CD1c-positive myeloid dendritic cell (primary cell): ENCODE measurements around the gene CDH16.
A peak's percentile ranks its signal among the peaks of the same experiment; 100 is the strongest.

Experiments used
- DNase-seq: peaks from one replicate; pipeline ENCODE4 v3.0.0-alpha.2; 2016; ENCODE audit errors: extremely low spot score

The CDH16 gene

DNA sequence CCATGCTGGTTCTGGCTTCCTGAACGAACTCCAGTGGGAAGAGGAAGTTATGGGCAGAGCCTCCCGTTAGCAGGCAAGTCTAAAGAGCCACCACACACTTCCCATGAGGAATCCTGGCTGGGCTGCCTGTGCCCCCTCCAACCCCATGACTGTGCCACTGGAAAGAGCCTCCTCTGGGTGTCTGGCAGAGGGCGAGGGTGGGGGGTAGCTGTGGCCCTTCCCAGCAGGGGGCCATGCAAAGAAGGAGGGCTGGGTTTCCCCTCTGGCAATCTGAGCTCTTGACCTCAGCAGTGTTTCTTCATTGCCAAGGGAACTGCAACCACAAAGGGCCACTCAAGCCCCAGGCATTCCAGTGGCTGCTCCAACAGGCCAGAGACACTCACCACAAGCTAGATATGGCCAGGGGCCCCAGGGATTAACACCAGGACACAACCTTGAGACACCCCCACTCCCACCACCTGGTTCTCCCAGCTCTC, 8.3 kb upstream of the CDH16 start:
- peak; percentile 44 for DNase-seq

- DNase-seq, result no peak
These were observed 7.7 kb upstream of the CDH16 start for GRCh38 chr16:66926171-66926947.

DNA sequence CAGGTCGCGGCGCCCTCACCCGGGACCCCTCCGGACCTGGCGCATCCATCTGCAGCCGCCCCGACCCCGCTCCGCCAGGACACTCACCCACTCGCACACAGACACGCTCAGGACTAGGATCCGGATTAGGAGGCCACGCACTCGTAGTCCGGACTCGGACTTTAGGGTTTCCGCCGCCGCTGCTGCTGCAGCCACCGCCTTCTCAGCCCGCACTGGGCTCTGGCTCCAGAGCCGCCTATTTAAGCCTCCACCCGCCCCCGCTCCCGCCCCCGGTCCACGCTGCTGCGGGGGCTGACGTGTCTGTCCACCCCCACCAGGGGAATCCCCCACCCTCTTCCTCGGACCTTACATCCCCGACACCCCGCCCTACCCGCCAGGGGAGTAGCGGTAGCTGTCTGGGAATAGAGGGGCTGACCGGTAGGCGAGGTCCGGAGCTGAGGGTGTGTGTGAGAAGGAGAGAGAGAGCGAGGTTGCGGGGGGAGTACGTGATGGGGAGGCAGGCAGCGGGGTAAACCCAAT, 6.7 kb upstream of the CDH16 start, which contains the start of gene RRAD:
TSS of gene RRAD (minus strand) at position 214 of the 519 bp plus-strand sequence. CDS start 356 bp downstream, outside the sequence.
- DNase-seq, result peak; percentile 7

DNA sequence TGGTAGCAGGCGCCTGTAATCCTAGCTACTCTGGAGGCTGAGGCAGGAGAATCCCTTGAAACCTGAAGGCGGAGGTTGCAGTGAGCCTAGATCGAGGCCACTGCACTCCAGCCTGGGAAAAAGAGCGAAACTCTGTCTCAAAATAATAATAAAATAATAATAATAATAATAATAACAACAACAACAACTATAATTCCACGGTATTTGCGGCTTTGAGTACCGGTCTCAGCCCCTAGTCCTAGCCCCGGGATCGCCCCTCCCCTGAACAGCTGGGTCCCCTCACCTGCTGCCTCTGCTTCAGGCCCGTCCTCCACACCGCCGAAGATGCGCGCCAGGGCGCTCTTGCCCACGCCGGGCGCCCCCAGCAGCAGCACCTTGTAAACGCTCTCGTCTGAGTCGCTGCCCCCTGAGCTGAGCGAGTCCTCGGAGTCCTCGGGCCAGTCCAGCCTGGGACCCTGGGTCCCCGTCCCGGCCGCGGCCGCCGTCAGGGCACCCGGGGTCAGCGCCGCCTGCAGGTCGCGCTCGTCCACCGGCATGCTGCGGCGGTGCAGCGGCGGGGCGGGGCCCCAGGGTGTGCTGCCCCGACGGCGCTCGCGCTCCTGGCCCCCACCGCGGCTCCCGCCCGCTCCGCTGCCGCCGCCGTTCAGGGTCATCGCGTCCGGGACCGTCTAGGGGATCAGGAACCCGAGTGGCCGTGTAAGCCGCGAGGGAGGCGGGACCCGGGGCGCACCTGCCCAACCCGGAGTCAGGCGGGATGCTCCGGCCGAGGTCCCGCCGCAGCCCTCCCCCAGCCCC, 6.0 kb upstream of the CDH16 start:
- DNase-seq, result peak; percentile 60

DNA sequence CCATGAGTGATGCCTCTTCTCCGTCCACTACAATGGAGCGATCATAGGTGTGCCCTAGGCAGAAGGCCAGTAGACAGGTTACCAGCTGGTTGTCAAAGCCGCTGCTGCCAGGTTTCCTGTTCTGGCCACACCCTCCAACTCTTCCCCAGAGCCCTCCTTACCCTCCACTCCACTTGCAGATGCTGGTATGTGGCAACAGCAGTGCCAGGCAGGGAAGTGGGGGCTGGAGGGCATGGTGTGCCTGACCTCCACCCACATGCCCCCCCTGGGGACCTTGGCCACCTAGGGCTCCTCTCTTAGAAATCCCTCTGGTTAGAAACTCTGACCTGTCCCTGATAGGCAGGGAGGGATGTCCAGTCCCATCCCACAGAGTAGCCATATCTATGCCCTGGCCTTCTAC, 5.2 kb upstream of the CDH16 start:
- DNase-seq, result no peak

DNA sequence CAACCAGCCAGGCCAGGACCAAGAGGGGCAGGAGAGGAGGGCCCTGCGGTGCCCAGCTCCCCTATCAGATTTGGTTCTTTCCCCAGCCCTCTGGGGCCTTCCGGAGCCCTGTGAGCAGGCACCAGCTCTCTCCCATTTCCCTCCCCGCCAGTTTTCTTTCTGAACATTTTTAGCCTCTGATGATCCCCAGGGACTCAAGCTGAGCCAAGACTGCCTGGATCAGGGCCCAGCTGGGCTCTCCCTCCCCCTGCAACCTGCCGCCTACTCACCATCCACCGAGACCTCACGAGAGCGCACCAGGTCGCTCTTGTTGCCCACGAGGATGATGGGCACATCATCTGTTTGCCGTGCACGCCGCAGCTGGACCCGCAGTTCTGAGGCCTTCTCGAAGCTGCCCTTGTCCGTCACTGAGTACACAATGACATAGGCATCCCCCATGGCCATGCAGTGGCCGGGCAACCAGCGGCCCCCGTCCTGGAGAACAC, 4.6 kb upstream of the CDH16 start:
- DNase-seq, result no peak

DNA sequence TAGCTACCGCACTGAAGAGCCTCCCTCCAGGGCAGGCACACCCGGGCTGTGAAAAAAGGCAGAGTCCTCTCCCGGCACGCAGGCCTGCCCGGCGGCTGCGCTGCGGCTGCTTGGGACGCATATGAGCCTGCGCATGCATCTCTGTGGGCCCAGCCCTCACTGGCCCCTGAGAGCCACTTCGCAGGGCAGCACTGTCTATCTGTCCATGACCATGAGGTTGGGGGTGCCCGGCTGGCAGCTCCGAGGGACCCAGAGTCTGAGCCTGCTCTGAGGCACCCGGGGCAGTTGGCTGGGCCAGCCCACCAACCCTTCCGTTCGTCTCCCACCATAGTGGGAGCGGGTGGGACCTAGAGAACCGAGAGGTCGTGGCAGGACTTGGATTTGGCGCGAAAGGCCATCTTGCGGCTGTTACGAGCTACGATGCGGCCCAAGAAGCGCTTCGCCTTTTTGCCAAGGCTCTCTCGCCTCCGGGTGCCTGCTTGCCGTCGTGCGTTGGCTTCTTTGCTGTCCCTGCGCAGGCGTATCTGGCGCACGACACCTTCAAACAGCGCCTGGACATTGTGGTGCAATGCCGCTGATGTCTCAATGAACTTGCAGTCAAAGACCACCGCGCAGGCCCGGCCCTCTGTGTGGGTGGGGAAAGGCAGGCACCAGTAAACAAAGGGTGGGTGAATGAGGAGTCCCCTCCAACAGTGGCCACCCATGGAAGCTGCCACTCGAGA, 3.2 kb upstream of the CDH16 start:
- no peak for DNase-seq

GRCh38 chr16:66920924-66921680, 2.4 kb upstream of the CDH16 start:
- DNase-seq, result no peak

GRCh38 chr16:66920299-66920590, 1.6 kb upstream of the CDH16 start:
- DNase-seq, result no peak

GRCh38 chr16:66919569-66920298, 1.0 kb upstream of the CDH16 start:
- DNase-seq, result no peak

GRCh38 chr16:66918355-66918754, 330 bp downstream of the CDH16 start:
- no peak for DNase-seq

GRCh38 chr16:66917741-66918140, 944 bp downstream of the CDH16 start:
- DNase-seq, result no peak

DNA sequence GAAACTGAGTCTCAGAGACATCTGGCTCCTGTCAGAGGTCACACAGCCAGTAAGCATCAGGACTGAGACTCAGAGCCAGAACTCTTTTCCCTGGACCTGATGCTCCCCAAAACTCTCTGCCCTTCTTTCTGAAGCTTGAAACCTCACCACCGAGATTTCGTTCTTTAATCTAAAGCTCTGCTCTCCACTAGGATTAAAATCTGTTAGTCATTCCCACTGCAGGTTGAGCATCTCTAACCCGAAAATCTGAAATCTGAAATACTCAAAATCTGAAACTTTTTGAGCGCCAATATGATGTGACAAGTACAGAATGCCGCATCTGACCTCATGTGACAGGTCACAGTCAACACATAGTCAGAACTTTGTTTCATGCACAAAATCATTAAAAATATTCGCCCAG, 2.2 kb downstream of the CDH16 start:
- no peak for DNase-seq

GRCh38 chr16:66915041-66915440, 3.6 kb downstream of the CDH16 start:
- DNase-seq, result no peak

DNA sequence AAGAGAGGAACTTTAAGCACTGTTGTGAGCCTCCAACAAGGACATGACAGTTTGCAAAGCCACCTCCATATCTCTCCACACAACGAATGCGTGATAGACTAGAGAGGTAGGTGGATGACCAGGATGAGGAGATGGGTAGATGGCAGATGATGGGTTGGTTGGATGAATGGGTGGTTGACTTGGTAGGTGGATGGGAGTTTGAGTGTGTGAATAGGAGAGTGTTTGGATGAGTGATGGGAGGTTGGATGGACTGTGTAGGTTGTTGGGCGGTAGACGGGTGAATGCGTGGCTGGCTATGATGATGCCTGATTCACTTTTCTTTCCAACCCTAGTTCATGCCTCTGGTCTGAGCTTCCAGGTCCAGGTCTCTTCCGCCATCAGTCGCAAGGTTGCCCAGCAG, 4.1 kb downstream of the CDH16 start:
- DNase-seq, result no peak

GRCh38 chr16:66913711-66914110, 5.0 kb downstream of the CDH16 start:
- no peak for DNase-seq

- DNase-seq, result no peak
These were observed 5.6 kb downstream of the CDH16 start for GRCh38 chr16:66913081-66913480.

- no peak for DNase-seq
These were observed 6.9 kb downstream of the CDH16 start for GRCh38 chr16:66911801-66912200.

- DNase-seq, result no peak
These were observed 7.6 kb downstream of the CDH16 start for GRCh38 chr16:66911112-66911511.

DNA sequence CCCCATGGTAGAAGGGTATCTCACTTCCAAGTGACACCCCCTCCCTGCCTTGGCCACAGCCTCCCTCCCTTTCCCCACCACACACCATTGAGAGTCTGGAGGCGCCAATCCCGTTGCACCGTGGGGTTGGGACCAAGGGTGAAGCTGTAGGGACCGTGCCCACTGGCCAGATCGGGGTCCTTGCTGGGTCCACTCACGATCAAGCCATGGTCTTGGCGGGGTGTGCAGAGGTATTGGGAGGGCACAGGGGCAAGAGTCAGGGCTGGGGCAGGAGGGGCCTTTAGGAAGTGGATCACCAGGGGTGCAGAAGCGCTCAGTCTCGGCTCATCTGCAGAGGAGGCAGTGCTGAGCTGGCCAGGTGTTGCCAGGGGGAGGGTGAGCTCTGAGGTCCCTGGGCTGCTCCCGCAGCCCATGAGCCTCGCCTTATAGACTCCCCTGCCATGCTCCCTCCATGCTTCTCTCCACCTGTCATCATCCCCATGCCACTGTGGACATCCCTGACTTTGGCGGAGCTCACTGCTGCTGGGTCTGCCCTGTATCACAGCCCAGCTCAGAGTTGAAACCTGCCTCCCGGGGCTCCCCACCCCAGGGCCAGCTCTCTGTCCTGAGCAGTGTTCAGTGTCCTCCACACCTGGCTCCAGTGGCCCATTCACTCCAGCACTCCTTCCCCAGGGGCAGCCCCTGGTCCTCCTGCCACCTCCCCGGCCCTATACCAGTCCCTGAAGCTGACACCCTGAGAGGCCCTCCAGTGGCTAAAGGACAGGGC, 8.3 kb downstream of the CDH16 start:
- DNase-seq, result no peak
